ENCODE data around the gene ADH7. TPM values are rescaled to one million over a fixed set of nuclear protein-coding genes. Genes with fewer than 3 reads are reported as not detected.

The ADH7 gene
- not detected in 2 replicates for total RNA-seq

DNA sequence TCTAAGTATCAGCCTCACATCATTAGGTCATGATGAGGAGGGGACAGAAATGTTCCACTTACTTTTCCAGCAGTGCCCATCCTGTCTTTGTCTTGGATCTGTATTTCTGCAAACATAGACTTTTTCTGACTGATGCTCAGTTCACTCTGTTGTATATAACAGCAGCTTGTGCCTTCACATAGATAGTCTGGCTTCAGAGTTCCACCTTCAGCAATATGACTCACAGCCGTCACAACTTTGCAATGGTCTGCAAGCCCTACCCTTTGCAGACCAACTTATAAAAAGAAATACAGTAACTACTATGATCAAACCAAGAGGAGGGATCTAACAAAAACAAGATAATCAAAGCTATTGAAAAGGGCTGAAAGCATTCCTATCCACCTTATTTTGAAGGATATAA is at the start of gene ADH7:
Gene ADH7, minus strand, starts transcription at position 189 of the 400 bp plus-strand sequence. Its CDS starts 109 bp downstream, at position 80.

Other genes starting within 250 kb of the ADH7 start
- gene ADH6, start 216.1 kb downstream of the ADH7 start, total RNA-seq, result 0.64 TPM in 1 of 2 replicates, not detected in the other
- gene ADH1A, start 144.4 kb downstream of the ADH7 start, total RNA-seq, result not detected in 2 replicates
- 0.65 and 301 TPM in 2 replicates for gene ADH1B, start 113.9 kb downstream of the ADH7 start, total RNA-seq
- gene ADH1C, start 82.6 kb downstream of the ADH7 start, total RNA-seq, result 0.13 and 2.2 TPM in 2 replicates
- gene C4orf17, start 75.7 kb upstream of the ADH7 start, total RNA-seq, result not detected in 2 replicates
- 4.3 and 8.9 TPM in 2 replicates for gene TRMT10A, start 128.7 kb upstream of the ADH7 start, total RNA-seq
- 0.08 and 0.26 TPM in 2 replicates for gene MTTP, start 139.5 kb upstream of the ADH7 start, total RNA-seq
- gene C4orf54, start 222.5 kb upstream of the ADH7 start, total RNA-seq, result under 0.01 TPM in 2 replicates